GM21576 (cell line): Measurements from ENCODE around the gene HMSD.
"Not testable (repeated sequence)": the region's sequence is repeated elsewhere in the genome, so short reads cannot be mapped to it uniquely, and the experiment has no call there.

Experiments used
- ATAC-seq: cut with Tn5 transposase; IDR thresholded peaks from one replicate; pipeline ENCODE4 v1.9.1; 2021; ENCODE audit warnings: mild to moderate bottlenecking, moderate library complexity; ENCODE audit not compliant: unreplicated experiment

Gene HMSD

GRCh38 chr18:63949068-63949737, at the start of gene HMSD:
TSS of gene HMSD (plus strand) at chr18:63949301. CDS start at chr18:63953456, 4,155 bp downstream.
- peak; percentile 94 for ATAC-seq

GRCh38 chr18:63903851-63904570, 45.1 kb upstream of the HMSD start:
- no peak for ATAC-seq

- ATAC-seq, result no peak
Measured at GRCh38 chr18:63904694-63905093, 44.4 kb upstream of the HMSD start.

GRCh38 chr18:63905361-63905760, 43.7 kb upstream of the HMSD start:
- ATAC-seq, result peak; percentile 27

GRCh38 chr18:63906056-63906455, 43.0 kb upstream of the HMSD start:
- no peak for ATAC-seq

GRCh38 chr18:63907664-63908063, 41.4 kb upstream of the HMSD start, which contains the start of gene SERPINB10:
TSS of gene SERPINB10 (plus strand) at chr18:63907958. CDS start at chr18:63915511, 7,553 bp downstream.
- ATAC-seq, result peak; percentile 73

GRCh38 chr18:63908858-63909257, 40.2 kb upstream of the HMSD start:
- ATAC-seq, result no peak

- peak; percentile 52 for ATAC-seq
Measured at GRCh38 chr18:63909870-63910269, 39.2 kb upstream of the HMSD start.

GRCh38 chr18:63917817-63918216, 31.3 kb upstream of the HMSD start:
- ATAC-seq, result no peak

- ATAC-seq, result no peak
Measured at GRCh38 chr18:63922049-63922448, 27.1 kb upstream of the HMSD start.

- ATAC-seq, result no peak
Measured at GRCh38 chr18:63924551-63924950, 24.6 kb upstream of the HMSD start.

GRCh38 chr18:63928331-63928730, 20.8 kb upstream of the HMSD start:
- no peak for ATAC-seq

GRCh38 chr18:63929369-63929768, 19.7 kb upstream of the HMSD start:
- ATAC-seq, result peak; percentile 61

GRCh38 chr18:63930773-63931354, 18.2 kb upstream of the HMSD start:
- ATAC-seq, result no peak

- ATAC-seq, result peak; percentile 97
Measured at GRCh38 chr18:63936156-63936931, 12.8 kb upstream of the HMSD start.

- no peak for ATAC-seq
Measured at GRCh38 chr18:63936932-63937393, 12.1 kb upstream of the HMSD start.

GRCh38 chr18:63940008-63940407, 9.1 kb upstream of the HMSD start:
- no peak for ATAC-seq

- not testable (repeated sequence) for ATAC-seq
Measured at GRCh38 chr18:63940543-63941050, 8.5 kb upstream of the HMSD start.

- ATAC-seq, result no peak
Measured at GRCh38 chr18:63947051-63947790, 1.9 kb upstream of the HMSD start.

GRCh38 chr18:63951302-63951705, 2.2 kb downstream of the HMSD start:
- ATAC-seq, result peak; percentile 40
